ENCODE results near the gene ZMYND11. TPM values are rescaled to one million over a fixed set of nuclear protein-coding genes. Genes with fewer than 3 reads are reported as not detected.

ZMYND11 gene
- total and polyA plus RNA-seq, 2 of the 8 experiments (the other 6 are each of a cell fraction or from before 2014, with no cell fraction given) = 7.5 to 26.6 TPM

- Histone ChIP-seq H3K4me2 (ENCODE audit: insufficient read depth in 1 of 2, low read depth in 2 of 2, low read length in 2 of 2) (no peak overlapping the region), H4K5ac (ENCODE audit: insufficient read length, low read depth, low read length) (no peak overlapping the region), H3K27me3 (replicated peaks in 1 of 4; ENCODE audit: control insufficient read depth in 3 of 4, extremely low read depth in 1 of 4, insufficient read depth in 3 of 4, low read length in 3 of 4) (no peaks in the 10 kb centered on the region), H2BK120ac (replicated peaks; ENCODE audit: low read depth, low read length) (no peak overlapping the region), H2BK20ac (ENCODE audit: low read length) (no peak overlapping the region), H4K8ac (ENCODE audit: extremely low read depth, insufficient read depth, low read length) (no peak overlapping the region), H3K23ac (ENCODE audit: insufficient read length) (no peak overlapping the region), H3K14ac (ENCODE audit: insufficient read length) (no peak overlapping the region), H2BK12ac (ENCODE audit: low read depth, low read length) (no peak overlapping the region), H4K20me1 (replicated peaks in 1 of 2; ENCODE audit: control insufficient read depth in 1 of 2, insufficient read depth in 2 of 2, low read length in 2 of 2) (peaks cover 0 to 3% of the 10 kb centered on the region in 2 experiments), H2BK5ac (ENCODE audit: low read depth, low read length) (no peak overlapping the region), H3K4me1 (replicated peaks in 1 of 4; ENCODE audit: control insufficient read depth in 3 of 4, insufficient read depth in 4 of 4, low read length in 3 of 4) (no peaks in the 10 kb centered on the region), H3K79me1 (ENCODE audit: low read depth, low read length) (no peaks in the 10 kb centered on the region), H3K23me2 (ENCODE audit: low read depth, low read length) (no peaks in the 10 kb centered on the region), H2AFZ (ENCODE audit: low read length) (no peak overlapping the region), H3K4me3 (ENCODE audit: extremely low read depth in 1 of 4, insufficient read depth in 2 of 4, low read depth in 3 of 4, low read length in 4 of 4) (no peak overlapping the region), H3K36me3 (ENCODE audit: control insufficient read depth in 2 of 4, insufficient read depth in 4 of 4, low read length in 3 of 4) (peaks cover 0 to 9% (median 0%) of the 10 kb centered on the region in 4 experiments; a peak in 3 of 8 replicates), H3K9me3 (ENCODE audit: insufficient read depth in 2 of 2, low read depth in 1 of 2, low read length in 1 of 2) (no peaks in the 10 kb centered on the region), H4K91ac (replicated peaks; ENCODE audit: insufficient read length, low read length) (no peak overlapping the region), H3K4ac (replicated peaks; ENCODE audit: insufficient read length, low read depth, low read length) (no peak overlapping the region), H3K27ac (ENCODE audit: low read depth, low read length) (no peak overlapping the region), H3K56ac (replicated peaks; ENCODE audit: insufficient read length, low read depth, low read length) (no peak overlapping the region), H3K79me2 (ENCODE audit: control insufficient read depth in 1 of 2, insufficient read depth in 2 of 2, low read length in 2 of 2) (no peaks in the 10 kb centered on the region), H2BK15ac (ENCODE audit: low read length) (no peak overlapping the region), H3K18ac (ENCODE audit: extremely low read depth, low read length) (no peak overlapping the region), H3K9ac (replicated peaks in 1 of 4; ENCODE audit: extremely low read depth in 1 of 4, low read depth in 3 of 4, low read length in 3 of 4) (no peak overlapping the region), H2AK5ac (ENCODE audit: low read depth, low read length) (no peak overlapping the region)
- ChIA-PET CTCF (ENCODE audit: partially characterized antibody) (no interaction called here), POLR2A (ENCODE audit: partially characterized antibody) (no interaction called here)
- no peak for FAIRE-seq
- TF ChIP-seq ZNF274 (IDR thresholded peaks at IDR 0.05; ENCODE audit: borderline replicate concordance, extremely low read depth, low read length) (no peak), MAX (IDR thresholded peaks at IDR 0.05) (no peak), YY1 (IDR thresholded peaks at IDR 0.05; ENCODE audit: low read depth, low read length) (no peak), CEBPB (IDR thresholded peaks at IDR 0.05; ENCODE audit: low read depth, low read length) (no peak)
- WGBS, 2 experiments (ENCODE audit: extremely low coverage in 1 of 2, insufficient coverage in 1 of 2, insufficient read length in 1 of 2, insufficient replicate concordance in 2 of 2, low coverage in 1 of 2, low lambda C conversion rate in 2 of 2, missing lambda C conversion rate in 1 of 2) = 93% methylated on average over 5 of the region's 5 CpGs; no CpG with 5 or more reads in 1 of the 2 experiments
- DNase-seq (ENCODE audit: low read depth in 1 of 2, low spot score in 2 of 2) = no peak
These were observed 49.7 kb downstream of the ZMYND11 start for GRCh38 chr10:184911-185310.
